CD4-positive, alpha-beta T cell (primary cell): ENCODE measurements around the gene VAV2. TPM values are rescaled to one million over a fixed set of nuclear protein-coding genes. Genes with fewer than 3 reads are reported as not detected.

Experiments used
- ATAC-seq: fragments of 200-7000 bp; cut with Tn5 transposase; one replicate; pipeline ENCODE4 v1.10.0; 2022; ENCODE audit warnings: mild to moderate bottlenecking; ENCODE audit not compliant: poor library complexity
- CTCF ChIA-PET: fragments of 350-600 bp; sonication (Branson Sonifier 250); formaldehyde crosslinking; loops from one replicate; lab custom pipeline; 2021; ENCODE audit warnings: antibody characterized with exemption, inconsistent platforms; lab: Charles Lee
- POLR2A ChIA-PET: fragments of 350-600 bp; sonication (Branson Sonifier 250); formaldehyde crosslinking; loops from one replicate; lab custom pipeline; 2021; ENCODE audit warnings: antibody characterized with exemption, inconsistent platforms; lab: Charles Lee
- DNase-seq, 14 experiments: peaks; one replicate each; pipeline ENCODE4 v3.0.0-alpha.2; 2013 to 2020; ENCODE audit warnings: mixed read lengths in 2 of 14
- H3K27ac ChIP-seq, 2 donors: one replicate each; pipeline versions ENCODE4 v1.5.1 to v1.7.0; 2013; ENCODE audit warnings: low read length in 2 of 2, low read depth in 1 of 2, mild to moderate bottlenecking in 1 of 2
- H3K27me3 ChIP-seq, 2 experiments: 1 replicate in 1 of 2; 2 replicates in 1 of 2; pipeline versions ENCODE4 v1.6.1 to v1.7.0; 2013; ENCODE audit warnings: low read length in 2 of 2, control low read depth in 1 of 2, mild to moderate bottlenecking in 1 of 2, moderate library complexity in 1 of 2; ENCODE audit not compliant: insufficient read depth in 2 of 2, control insufficient read depth in 1 of 2
- H3K36me3 ChIP-seq: one replicate; pipeline ENCODE4 v1.6.1; 2013; ENCODE audit warnings: low read length, control low read depth; ENCODE audit not compliant: insufficient read depth
- H3K4me1 ChIP-seq: one replicate; pipeline ENCODE4 v1.6.1; 2013; ENCODE audit warnings: low read length, control low read depth; ENCODE audit not compliant: insufficient read depth
- H3K4me3 ChIP-seq: one replicate; pipeline ENCODE4 v1.5.1; 2013; ENCODE audit warnings: mild to moderate bottlenecking, low read length, moderate library complexity
- H3K9me3 ChIP-seq, 2 experiments: 1 replicate in 1 of 2; 2 replicates in 1 of 2; pipeline versions ENCODE4 v1.6.1 to v1.7.0; 2013; ENCODE audit warnings: low read length in 2 of 2, mild to moderate bottlenecking in 2 of 2, control low read depth in 1 of 2, moderate library complexity in 1 of 2; ENCODE audit not compliant: control insufficient read depth in 1 of 2, insufficient read depth in 1 of 2
- H3K27ac Mint-ChIP-seq: one replicate; pipeline ENCODE4 v1.8.0; 2020; ENCODE audit warnings: mixed read lengths
- H3K27me3 Mint-ChIP-seq: one replicate; pipeline ENCODE4 v1.8.0; 2021; ENCODE audit warnings: mixed read lengths
- H3K36me3 Mint-ChIP-seq: one replicate; pipeline ENCODE4 v1.8.0; 2021; ENCODE audit warnings: low read depth, mixed read lengths
- H3K4me1 Mint-ChIP-seq: one replicate; pipeline ENCODE4 v1.8.0; 2021; ENCODE audit warnings: low read depth, mixed read lengths
- H3K4me3 Mint-ChIP-seq: one replicate; pipeline ENCODE4 v1.8.0; 2020; ENCODE audit warnings: mild to moderate bottlenecking, mixed read lengths
- H3K9me3 Mint-ChIP-seq: one replicate; pipeline ENCODE4 v1.8.0; 2020; ENCODE audit warnings: mixed read lengths
- intact Hi-C, 2 experiments: fragments of 100-400 bp; cut with DNase I in 1 of 2; cut with micrococcal nuclease in 1 of 2; formaldehyde crosslinking; loops; one replicate each; pipeline versions ENCODE4 v1.15.1 to v1.9.0; 2023 to 2025; cut with DNase I, micrococcal nuclease
- total RNA-seq, 174 experiments: library from RNA in 2 of 174; stranded (reverse) in 2 of 174; gene quantifications; one replicate each; pipeline ENCODE4 v1.2.3 and lab custom pipeline; 2021 to 2026
- TF ChIP-seq, protein P1 (sequence below): fragments of 200-600 bp; IDR thresholded peaks from one replicate; pipeline ENCODE4 v1.8.0; 2022; ENCODE audit warnings: antibody characterized with exemption, mild to moderate bottlenecking

VAV2 gene
- total RNA-seq, 2 experiments from 2014 or later = 1.6 to 1.7 TPM

DNA sequence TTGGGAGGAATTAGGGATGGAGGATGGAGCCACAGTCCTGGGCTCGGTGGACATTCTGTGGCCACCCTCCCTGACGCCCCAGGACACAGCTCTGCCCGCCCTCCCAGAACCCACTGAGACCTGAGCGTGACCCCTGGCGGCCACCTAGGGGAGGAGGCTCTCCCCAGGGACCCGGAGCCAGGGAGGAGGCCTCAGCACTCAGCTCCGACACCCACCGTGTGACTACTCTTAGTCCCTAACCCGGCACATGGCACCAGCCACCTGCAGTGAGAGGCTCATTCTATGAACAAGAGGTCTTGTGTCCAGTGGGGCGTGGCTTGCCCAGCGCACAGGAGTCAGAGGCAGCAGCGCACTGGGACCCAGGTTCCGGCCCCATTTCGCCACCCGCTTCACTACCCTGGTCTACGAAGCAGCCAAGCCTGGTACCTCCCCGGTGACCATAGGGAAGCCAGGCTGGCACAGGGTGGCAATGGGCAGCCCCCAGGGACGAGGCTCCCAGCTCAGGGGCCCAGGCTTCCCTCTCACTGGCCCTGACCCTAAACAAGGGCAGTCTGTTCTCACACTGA is 264.2 kb downstream of the VAV2 start:
- no peaks in the 10 kb centered on the region for H3K36me3 Mint-ChIP-seq
- Histone ChIP-seq H3K4me3 (no peak overlapping the region), H3K4me1 (peaks cover 10% of the 10 kb centered on the region), H3K36me3 (no peaks in the 10 kb centered on the region), H3K27me3 (no peaks in the 10 kb centered on the region), H3K27ac (no peak overlapping the region), H3K9me3 (no peaks in the 10 kb centered on the region)
- intact Hi-C loops = loop anchor here (2.0 to 10.0 kb wide), 4 partner anchors 71 to 323 kb away; partner anchors contain the start of gene ADAMTSL2 (in 1 of the 2)
- ChIA-PET POLR2A (interaction anchor here (0.8 to 1.9 kb wide), 8 partner anchors 10 to 72 kb away, joined by 3 to 13 read pairs (median 6); partner anchors contain the start of gene SARDH), CTCF (no interaction called here)
- DNase-seq (peak in 2 of 14 experiments; percentile 5 to 17), ATAC-seq (no peak)
- no peaks in the 10 kb centered on the region for H3K27me3 Mint-ChIP-seq
- H3K4me3 Mint-ChIP-seq = no peak overlapping the region
- no peaks in the 10 kb centered on the region for H3K9me3 Mint-ChIP-seq
- H3K27ac Mint-ChIP-seq = peak overlapping the region; percentile 36
- peaks cover 20% of the 10 kb centered on the region for H3K4me1 Mint-ChIP-seq
- TF ChIP-seq, protein P1, sequence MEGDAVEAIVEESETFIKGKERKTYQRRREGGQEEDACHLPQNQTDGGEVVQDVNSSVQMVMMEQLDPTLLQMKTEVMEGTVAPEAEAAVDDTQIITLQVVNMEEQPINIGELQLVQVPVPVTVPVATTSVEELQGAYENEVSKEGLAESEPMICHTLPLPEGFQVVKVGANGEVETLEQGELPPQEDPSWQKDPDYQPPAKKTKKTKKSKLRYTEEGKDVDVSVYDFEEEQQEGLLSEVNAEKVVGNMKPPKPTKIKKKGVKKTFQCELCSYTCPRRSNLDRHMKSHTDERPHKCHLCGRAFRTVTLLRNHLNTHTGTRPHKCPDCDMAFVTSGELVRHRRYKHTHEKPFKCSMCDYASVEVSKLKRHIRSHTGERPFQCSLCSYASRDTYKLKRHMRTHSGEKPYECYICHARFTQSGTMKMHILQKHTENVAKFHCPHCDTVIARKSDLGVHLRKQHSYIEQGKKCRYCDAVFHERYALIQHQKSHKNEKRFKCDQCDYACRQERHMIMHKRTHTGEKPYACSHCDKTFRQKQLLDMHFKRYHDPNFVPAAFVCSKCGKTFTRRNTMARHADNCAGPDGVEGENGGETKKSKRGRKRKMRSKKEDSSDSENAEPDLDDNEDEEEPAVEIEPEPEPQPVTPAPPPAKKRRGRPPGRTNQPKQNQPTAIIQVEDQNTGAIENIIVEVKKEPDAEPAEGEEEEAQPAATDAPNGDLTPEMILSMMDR = no peak

DNA sequence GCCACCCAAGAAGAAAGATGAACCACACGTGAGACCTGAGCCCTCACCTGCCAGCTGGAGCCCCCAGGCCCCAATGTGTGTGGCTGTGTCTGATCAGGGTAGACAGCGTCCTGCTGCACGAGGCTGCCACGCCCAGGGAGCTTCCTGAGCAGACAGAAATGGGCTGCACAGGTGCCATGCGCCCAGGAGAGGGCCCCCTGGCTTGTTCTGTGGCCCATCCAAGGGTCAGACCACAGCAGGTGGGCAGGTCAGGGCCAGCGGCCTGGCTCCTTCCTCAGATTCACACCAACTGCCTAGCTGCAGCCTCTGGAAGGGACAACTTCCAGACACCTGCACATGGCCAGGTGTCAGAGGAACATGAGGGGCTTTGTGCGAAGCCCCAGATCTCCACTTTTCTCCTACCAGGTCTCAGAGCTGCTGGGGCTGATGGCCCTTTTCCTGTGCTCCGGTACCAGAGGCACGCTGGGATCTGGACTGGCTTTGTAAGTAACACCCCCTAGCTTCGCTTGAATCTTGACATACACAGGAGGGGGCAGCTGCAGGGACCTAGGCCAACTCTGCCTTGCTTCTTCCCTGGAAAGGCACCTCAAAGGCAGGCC is 264.7 kb downstream of the VAV2 start:
- peak; percentile 80 for ATAC-seq
- no peaks in the 10 kb centered on the region for H3K27me3 ChIP-seq
- peaks cover 20% of the 10 kb centered on the region for H3K4me1 Mint-ChIP-seq
- H3K27ac Mint-ChIP-seq = peak overlapping the region; percentile 81
- H3K4me3 ChIP-seq = no peak overlapping the region
- H3K9me3 Mint-ChIP-seq = no peaks in the 10 kb centered on the region
- DNase-seq = peak in 3 of 14 experiments; percentile 9 to 28 (median 19)
- TF ChIP-seq, protein P1 = peak; percentile 43
- H3K27ac ChIP-seq = no peak overlapping the region
- H3K36me3 ChIP-seq = no peaks in the 10 kb centered on the region
- CTCF ChIA-PET = interaction anchor here (0.8 to 1.6 kb wide), 2 partner anchors 71 to 241 kb away, joined by 3 to 4 read pairs; no protein-coding TSS in a partner anchor
- no peaks in the 10 kb centered on the region for H3K36me3 Mint-ChIP-seq
- H3K4me3 Mint-ChIP-seq = peak overlapping the region; percentile 43
- POLR2A ChIA-PET = interaction anchor here (0.8 to 1.9 kb wide), 9 partner anchors 11 to 71 kb away, joined by 3 to 13 read pairs (median 5); partner anchors contain the start of gene SARDH
- H3K27me3 Mint-ChIP-seq = no peaks in the 10 kb centered on the region
- no peaks in the 10 kb centered on the region for H3K9me3 ChIP-seq
- intact Hi-C loops = loop anchor here (2.0 to 10.0 kb wide), 4 partner anchors 71 to 323 kb away; partner anchors contain the start of gene ADAMTSL2 (in 1 of the 2)
- peaks cover 10% of the 10 kb centered on the region for H3K4me1 ChIP-seq

DNA sequence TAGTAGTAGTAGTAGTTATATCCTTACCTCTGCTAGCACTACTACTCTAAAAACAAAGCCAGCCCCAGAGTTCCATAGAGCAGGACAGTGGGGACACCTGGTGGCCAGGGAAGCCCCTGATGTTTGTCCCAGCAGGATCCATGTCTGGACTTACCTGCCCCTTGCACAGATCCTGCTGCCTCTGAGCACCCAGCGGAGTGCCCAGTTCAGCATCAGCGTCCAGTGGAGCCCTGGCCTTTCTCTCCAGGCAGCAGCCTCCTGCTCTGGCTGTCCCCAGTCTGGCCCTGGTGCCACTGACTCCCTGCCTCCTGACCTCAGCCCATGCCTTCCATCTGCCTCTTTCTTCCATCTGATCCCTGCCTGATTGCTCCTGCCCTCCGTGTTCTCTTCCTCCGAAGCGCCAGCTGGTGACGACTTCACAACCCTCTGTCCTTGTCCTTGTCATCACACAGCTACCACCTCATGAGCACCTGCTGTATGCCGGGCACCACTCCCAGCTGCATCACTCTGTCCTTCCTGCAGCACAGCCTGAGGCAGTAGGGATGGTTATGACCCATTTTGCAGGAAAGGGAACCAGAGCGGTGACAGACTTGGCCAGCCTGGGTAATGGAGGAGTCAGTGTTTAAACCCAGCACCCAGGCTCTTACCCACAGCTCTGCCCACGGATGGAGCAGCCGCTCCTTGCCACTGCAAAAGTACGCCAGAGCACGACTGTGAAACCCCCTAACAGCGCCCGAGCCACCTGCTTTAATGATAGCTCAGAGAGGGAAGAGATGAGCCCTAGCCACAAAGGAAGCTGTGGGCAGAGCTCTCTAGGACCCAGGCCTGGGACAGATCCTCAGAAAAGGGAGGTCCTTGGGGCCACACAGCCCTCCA is 265.5 kb downstream of the VAV2 start:
- Mint-ChIP-seq H3K4me3 (peak overlapping the region; percentile 43), H3K36me3 (no peaks in the 10 kb centered on the region), H3K27ac (peak overlapping the region; percentile 81), H3K9me3 (no peaks in the 10 kb centered on the region), H3K27me3 (no peaks in the 10 kb centered on the region), H3K4me1 (peaks cover 20% of the 10 kb centered on the region)
- intact Hi-C loops = loop anchor here (1.0 to 10.0 kb wide), 5 partner anchors 70 to 322 kb away; partner anchors contain the start of gene ADAMTSL2 (in 1 of the 2)
- Histone ChIP-seq H3K4me3 (no peak overlapping the region), H3K9me3 (no peaks in the 10 kb centered on the region), H3K27ac (no peak overlapping the region), H3K4me1 (peaks cover 10% of the 10 kb centered on the region), H3K36me3 (no peaks in the 10 kb centered on the region), H3K27me3 (no peaks in the 10 kb centered on the region)
- TF ChIP-seq, protein P1 = peak; percentile 68
- POLR2A ChIA-PET = interaction anchor here (1.0 to 1.9 kb wide), 8 partner anchors 12 to 70 kb away, joined by 3 to 13 read pairs (median 6); partner anchors contain the start of gene SARDH
- CTCF ChIA-PET = interaction anchor here (0.8 to 1.6 kb wide), 2 partner anchors 70 to 240 kb away, joined by 3 to 4 read pairs; no protein-coding TSS in a partner anchor
- DNase-seq (peak; percentile 54 to 80 (median 68)), ATAC-seq (peak; percentile 81)
